BLaER1 treated with 17β-estradiol and CSF1 and Interleukin-3, amounts not matched to agents 10 nM and 100 nM (cell line): ENCODE data around the gene IFITM10.
A peak's percentile ranks its signal among the peaks of the same experiment; 100 is the strongest.

ENCODE experiments used
- H3K27ac ChIP-seq, 11 experiments: shearing (Covaris generic); formaldehyde crosslinking; 2 replicates each; pipeline ENCODE4 v1.8.1; 2022
- H3K27me3 ChIP-seq, 11 experiments: shearing (Covaris generic); formaldehyde crosslinking; 2 replicates each; pipeline ENCODE4 v1.8.1; 2022
- H3K36me3 ChIP-seq, 11 experiments: shearing (Covaris generic); formaldehyde crosslinking; 2 replicates each; pipeline ENCODE4 v1.8.1; 2022
- H3K4me1 ChIP-seq, 10 experiments: shearing (Covaris generic); formaldehyde crosslinking; 2 replicates each; pipeline ENCODE4 v1.8.1; 2022
- H3K4me2 ChIP-seq, 11 experiments: shearing (Covaris generic); formaldehyde crosslinking; 2 replicates each; pipeline ENCODE4 v1.8.1; 2022
- H3K4me3 ChIP-seq, 10 experiments: shearing (Covaris generic); formaldehyde crosslinking; 2 replicates each; pipeline ENCODE4 v1.8.1; 2022
- H3K9ac ChIP-seq, 11 experiments: shearing (Covaris generic); formaldehyde crosslinking; 2 replicates each; pipeline ENCODE4 v1.8.1; 2022
- H3K9me3 ChIP-seq, 11 experiments: shearing (Covaris generic); formaldehyde crosslinking; replicated peaks in 1 of 11; 2 replicates each; pipeline ENCODE4 v1.8.1; 2022
- H4K20me1 ChIP-seq, 11 experiments: shearing (Covaris generic); formaldehyde crosslinking; 2 replicates each; pipeline ENCODE4 v1.8.1; 2022
- Cebpa-rat ChIP-seq, 11 experiments: shearing (Covaris generic); IDR thresholded peaks; 2 replicates each; pipeline ENCODE4 v1.8.1; 2022

Gene IFITM10

GRCh38 chr11:1696608-1697570 lies 53.5 kb downstream of the IFITM10 start, which contains the start of gene KRTAP5-6:
KRTAP5-6 (plus strand) TSS chr11:1697195; CDS start chr11:1697246, 51 bp downstream.
- peak within 1 kb of the TSS; percentile 1 to 48 (median 22); a peak in 14 of 22 replicates for H3K4me2 ChIP-seq
- TF ChIP-seq Cebpa-rat (IDR thresholded peaks at IDR 0.05), result no peak
- H4K20me1 ChIP-seq, result no peaks in the 10 kb centered on the region
- H3K27me3 ChIP-seq, result peaks cover 0 to 11% (median 6%) of the 10 kb centered on the region in 11 experiments; a peak in 6 of 22 replicates
- peaks cover 17 to 40% (median 30%) of the 10 kb centered on the region in 10 experiments for H3K4me1 ChIP-seq
- peaks cover 6 to 20% (median 11%) of the 10 kb centered on the region in 11 experiments for H3K9me3 ChIP-seq
- H3K36me3 ChIP-seq, result no peaks in the 10 kb centered on the region
- peak within 1 kb of the TSS in 2 of 11 experiments; percentile 12 to 31; a peak in 2 of 22 replicates for H3K9ac ChIP-seq
- H3K27ac ChIP-seq, result no peak within 1 kb of the TSS; a peak in 1 of 22 replicates
- H3K4me3 ChIP-seq, result no peak within 1 kb of the TSS

GRCh38 chr11:1695548-1696108 lies 54.8 kb downstream of the IFITM10 start:
- peaks cover 10 to 23% (median 17%) of the 10 kb centered on the region in 11 experiments for H3K27me3 ChIP-seq
- no peak for TF ChIP-seq Cebpa-rat (IDR thresholded peaks at IDR 0.05)
- H4K20me1 ChIP-seq, result no peaks in the 10 kb centered on the region; a peak in 2 of 22 replicates

GRCh38 chr11:1694846-1695547 lies 55.4 kb downstream of the IFITM10 start:
- no peaks in the 10 kb centered on the region; a peak in 2 of 22 replicates for H4K20me1 ChIP-seq
- no peaks in the 10 kb centered on the region for H3K36me3 ChIP-seq
- no peak for TF ChIP-seq Cebpa-rat (IDR thresholded peaks at IDR 0.05)
- H3K9me3 ChIP-seq, result peaks cover 0 to 4% (median 0%) of the 10 kb centered on the region in 11 experiments; a peak in 1 of 22 replicates
- H3K27me3 ChIP-seq, result peaks cover 16 to 30% (median 23%) of the 10 kb centered on the region in 11 experiments
- peaks cover 17 to 37% (median 28%) of the 10 kb centered on the region in 10 experiments for H3K4me1 ChIP-seq
- no peak overlapping the region for H3K9ac ChIP-seq
- H3K4me3 ChIP-seq, result no peak overlapping the region
- no peak overlapping the region for H3K27ac ChIP-seq
- peak overlapping the region in 1 of 11 experiments; percentile 93; a peak in 2 of 22 replicates for H3K4me2 ChIP-seq

More at GRCh38 chr11:1695548-1696108, 54.8 kb downstream of the IFITM10 start:
- Histone ChIP-seq H3K9me3 (peaks cover 0 to 8% (median 0%) of the 10 kb centered on the region in 11 experiments; a peak in 3 of 22 replicates), H3K4me3 (no peak overlapping the region), H3K9ac (peak overlapping the region in 2 of 11 experiments; percentile 12 to 31; a peak in 2 of 22 replicates), H3K27ac (no peak overlapping the region; a peak in 1 of 22 replicates), H3K4me2 (no peak overlapping the region), H3K36me3 (no peaks in the 10 kb centered on the region), H3K4me1 (peaks cover 17 to 32% (median 25%) of the 10 kb centered on the region in 10 experiments)

GRCh38 chr11:1694064-1694845 lies 56.1 kb downstream of the IFITM10 start:
- Histone ChIP-seq H3K9me3 (0 out of 22 replicates have a peak, but pooled peaks cover 0 to 4% (median 0%) of the 10 kb centered on the region in 11 experiments), H3K27ac (peak overlapping the region in 7 of 11 experiments; percentile 37 to 67 (median 53); a peak in 9 of 22 replicates), H3K36me3 (no peaks in the 10 kb centered on the region), H3K9ac (peak overlapping the region; percentile 34 to 70 (median 51); a peak in 19 of 22 replicates), H3K4me1 (peaks cover 17 to 45% (median 35%) of the 10 kb centered on the region in 10 experiments), H3K4me3 (peak overlapping the region; percentile 34 to 63 (median 44); a peak in 19 of 20 replicates), H3K27me3 (peaks cover 23 to 37% (median 30%) of the 10 kb centered on the region in 11 experiments), H4K20me1 (no peaks in the 10 kb centered on the region; a peak in 2 of 22 replicates), H3K4me2 (peak overlapping the region; percentile 77 to 96 (median 86))
- no peak for TF ChIP-seq Cebpa-rat (IDR thresholded peaks at IDR 0.05)

GRCh38 chr11:1693327-1694063 lies 56.9 kb downstream of the IFITM10 start:
- H3K9ac ChIP-seq, result peak overlapping the region; percentile 34 to 70 (median 51); a peak in 20 of 22 replicates
- H3K27me3 ChIP-seq, result peaks cover 25 to 44% (median 35%) of the 10 kb centered on the region in 11 experiments
- peak overlapping the region in 9 of 11 experiments; percentile 15 to 67 (median 51); a peak in 14 of 22 replicates for H3K27ac ChIP-seq
- H3K4me1 ChIP-seq, result peaks cover 17 to 49% (median 38%) of the 10 kb centered on the region in 10 experiments
- H3K4me2 ChIP-seq, result peak overlapping the region; percentile 77 to 96 (median 86)
- no peaks in the 10 kb centered on the region; a peak in 2 of 22 replicates for H4K20me1 ChIP-seq
- peak overlapping the region; percentile 34 to 63 (median 44); a peak in 19 of 20 replicates for H3K4me3 ChIP-seq
- H3K36me3 ChIP-seq, result no peaks in the 10 kb centered on the region
- no peak for TF ChIP-seq Cebpa-rat (IDR thresholded peaks at IDR 0.05)
- H3K9me3 ChIP-seq, result 0 out of 22 replicates have a peak, but pooled peaks cover 0 to 4% (median 0%) of the 10 kb centered on the region in 11 experiments

- H3K4me3 ChIP-seq, result peak overlapping the region in 1 of 10 experiments; percentile 63; a peak in 1 of 20 replicates
- peak overlapping the region in 5 of 11 experiments; percentile 48 to 70 (median 64); a peak in 5 of 22 replicates for H3K9ac ChIP-seq
- no peaks in the 10 kb centered on the region; a peak in 1 of 22 replicates for H3K9me3 ChIP-seq
- peaks cover 25 to 47% (median 36%) of the 10 kb centered on the region in 11 experiments for H3K27me3 ChIP-seq
- H4K20me1 ChIP-seq, result no peaks in the 10 kb centered on the region; a peak in 2 of 22 replicates
- H3K36me3 ChIP-seq, result no peaks in the 10 kb centered on the region
- peak overlapping the region; percentile 77 to 96 (median 86); a peak in 21 of 22 replicates for H3K4me2 ChIP-seq
- peaks cover 17 to 52% (median 38%) of the 10 kb centered on the region in 10 experiments for H3K4me1 ChIP-seq
- TF ChIP-seq Cebpa-rat (IDR thresholded peaks at IDR 0.05), result no peak
- no peak overlapping the region for H3K27ac ChIP-seq
Measured at GRCh38 chr11:1692708-1693326, 57.6 kb downstream of the IFITM10 start.
